A549 (cell line): ENCODE results near the gene GRIK2.

Experiments used
- CEBPB ChIP-seq, 2 experiments: fragments of >200 bp in 1 of 2; sonication (Bioruptor Twin) in 1 of 2; formaldehyde crosslinking in 1 of 2; IDR thresholded peaks; 2 replicates each; pipeline ENCODE4 v1.6.1; 2012 to 2016
- CHD2 ChIP-seq: fragments of 150-350 bp; IDR thresholded peaks from 2 replicates; pipeline ENCODE4 v1.6.1; 2014; ENCODE audit warnings: low read length; ENCODE audit not compliant: partially characterized antibody
- JUN ChIP-seq, 2 experiments: fragments of >200 bp; sonication (Bioruptor Twin); formaldehyde crosslinking; IDR thresholded peaks; 2 replicates in 1 of 2; 3 replicates in 1 of 2; pipeline ENCODE4 v1.6.1; 2016 to 2017
- MAFK ChIP-seq: fragments of 450-650 bp; IDR thresholded peaks from 2 replicates; pipeline ENCODE4 v1.6.1; 2014; ENCODE audit not compliant: partially characterized antibody
- MYC ChIP-seq: IDR thresholded peaks from 2 replicates; pipeline ENCODE4 v1.6.1; 2012; ENCODE audit warnings: mild to moderate bottlenecking, inconsistent platforms, low read length, improper control_type of control experiment, borderline replicate concordance
- PHF8 ChIP-seq: fragments of 200-600 bp; sonication (generic); IDR thresholded peaks from 2 replicates; pipeline ENCODE4 v1.6.1; 2016; ENCODE audit warnings: low read depth, mild to moderate bottlenecking, antibody characterized with exemption, moderate library complexity, borderline replicate concordance
- POLR2A ChIP-seq: IDR thresholded peaks from 2 replicates; pipeline ENCODE4 v1.6.1; 2012; ENCODE audit warnings: mild to moderate bottlenecking, low read length
- RAD21 ChIP-seq, 2 experiments: fragments of >200 bp in 1 of 2; sonication (Bioruptor Twin) in 1 of 2; formaldehyde crosslinking in 1 of 2; IDR thresholded peaks in 1 of 2; conservative IDR thresholded peaks in 1 of 2; 2 replicates in 1 of 2; 3 replicates in 1 of 2; pipeline ENCODE4 v1.6.1; 2012 to 2018; ENCODE audit warnings: inconsistent platforms in 1 of 2
- TP53 ChIP-seq: fragments of 250-450 bp; sonication (Bioruptor Pico); IDR thresholded peaks from 2 replicates; pipeline ENCODE4 v1.5.0; 2021; ENCODE audit warnings: mild to moderate bottlenecking, moderate library complexity
- TF ChIP-seq, protein P1 (sequence below): IDR thresholded peaks from 2 replicates; pipeline ENCODE4 v1.6.1; 2012
- TF ChIP-seq, protein P2 (sequence below): fragments of >200 bp; sonication (Bioruptor Twin); formaldehyde crosslinking; IDR thresholded peaks from 3 replicates; pipeline ENCODE4 v1.5.1; 2016
- TF ChIP-seq, protein P3 (sequence below): fragments of 450-650 bp; IDR thresholded peaks from 2 replicates; pipeline ENCODE4 v1.6.1; 2014; ENCODE audit warnings: antibody characterized with exemption
- TF ChIP-seq, protein P4 (sequence below): fragments of 150-350 bp; IDR thresholded peaks from 2 replicates; pipeline ENCODE4 v1.6.1; 2014; ENCODE audit warnings: low read depth, mild to moderate bottlenecking, low read length

DNA sequence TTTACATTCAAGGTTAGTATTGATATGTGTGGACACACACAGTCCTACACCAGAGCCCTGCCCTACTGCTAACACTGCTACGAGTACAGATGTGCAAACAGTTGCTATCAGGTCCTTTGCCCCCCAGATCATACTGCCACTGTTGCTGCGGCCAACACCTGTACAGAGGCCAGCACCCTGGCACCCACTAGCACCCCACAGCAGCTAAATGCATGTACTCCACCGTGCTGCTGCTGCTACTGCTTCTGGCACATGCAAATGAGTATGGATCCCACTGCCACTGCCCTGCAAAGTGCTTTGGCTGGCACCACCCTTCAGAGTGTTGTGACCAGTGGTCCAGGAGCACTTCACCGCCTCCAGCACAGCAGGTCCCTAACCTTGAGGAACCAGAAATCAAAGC lies 621.9 kb downstream of the GRIK2 start:
- TF ChIP-seq, protein P1, sequence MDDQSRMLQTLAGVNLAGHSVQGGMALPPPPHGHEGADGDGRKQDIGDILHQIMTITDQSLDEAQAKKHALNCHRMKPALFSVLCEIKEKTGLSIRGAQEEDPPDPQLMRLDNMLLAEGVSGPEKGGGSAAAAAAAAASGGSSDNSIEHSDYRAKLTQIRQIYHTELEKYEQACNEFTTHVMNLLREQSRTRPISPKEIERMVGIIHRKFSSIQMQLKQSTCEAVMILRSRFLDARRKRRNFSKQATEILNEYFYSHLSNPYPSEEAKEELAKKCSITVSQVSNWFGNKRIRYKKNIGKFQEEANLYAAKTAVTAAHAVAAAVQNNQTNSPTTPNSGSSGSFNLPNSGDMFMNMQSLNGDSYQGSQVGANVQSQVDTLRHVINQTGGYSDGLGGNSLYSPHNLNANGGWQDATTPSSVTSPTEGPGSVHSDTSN = no peak
- TF ChIP-seq, protein P2, sequence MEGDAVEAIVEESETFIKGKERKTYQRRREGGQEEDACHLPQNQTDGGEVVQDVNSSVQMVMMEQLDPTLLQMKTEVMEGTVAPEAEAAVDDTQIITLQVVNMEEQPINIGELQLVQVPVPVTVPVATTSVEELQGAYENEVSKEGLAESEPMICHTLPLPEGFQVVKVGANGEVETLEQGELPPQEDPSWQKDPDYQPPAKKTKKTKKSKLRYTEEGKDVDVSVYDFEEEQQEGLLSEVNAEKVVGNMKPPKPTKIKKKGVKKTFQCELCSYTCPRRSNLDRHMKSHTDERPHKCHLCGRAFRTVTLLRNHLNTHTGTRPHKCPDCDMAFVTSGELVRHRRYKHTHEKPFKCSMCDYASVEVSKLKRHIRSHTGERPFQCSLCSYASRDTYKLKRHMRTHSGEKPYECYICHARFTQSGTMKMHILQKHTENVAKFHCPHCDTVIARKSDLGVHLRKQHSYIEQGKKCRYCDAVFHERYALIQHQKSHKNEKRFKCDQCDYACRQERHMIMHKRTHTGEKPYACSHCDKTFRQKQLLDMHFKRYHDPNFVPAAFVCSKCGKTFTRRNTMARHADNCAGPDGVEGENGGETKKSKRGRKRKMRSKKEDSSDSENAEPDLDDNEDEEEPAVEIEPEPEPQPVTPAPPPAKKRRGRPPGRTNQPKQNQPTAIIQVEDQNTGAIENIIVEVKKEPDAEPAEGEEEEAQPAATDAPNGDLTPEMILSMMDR = no peak
- TF ChIP-seq CHD2 = no peak
- no peak for TF ChIP-seq PHF8
- TF ChIP-seq MYC = no peak
- TF ChIP-seq MAFK = no peak
- TF ChIP-seq POLR2A = no peak
- TF ChIP-seq RAD21 (conservative IDR thresholded peaks at IDR 0.05 in 1 of 2, IDR thresholded peaks at IDR 0.05 in 1 of 2) = no peak
- TF ChIP-seq TP53 = no peak
- TF ChIP-seq, protein P3, sequence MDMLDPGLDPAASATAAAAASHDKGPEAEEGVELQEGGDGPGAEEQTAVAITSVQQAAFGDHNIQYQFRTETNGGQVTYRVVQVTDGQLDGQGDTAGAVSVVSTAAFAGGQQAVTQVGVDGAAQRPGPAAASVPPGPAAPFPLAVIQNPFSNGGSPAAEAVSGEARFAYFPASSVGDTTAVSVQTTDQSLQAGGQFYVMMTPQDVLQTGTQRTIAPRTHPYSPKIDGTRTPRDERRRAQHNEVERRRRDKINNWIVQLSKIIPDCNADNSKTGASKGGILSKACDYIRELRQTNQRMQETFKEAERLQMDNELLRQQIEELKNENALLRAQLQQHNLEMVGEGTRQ = no peak
- TF ChIP-seq JUN (IDR thresholded peaks at IDR 0.05) = no peak
- TF ChIP-seq, protein P4, sequence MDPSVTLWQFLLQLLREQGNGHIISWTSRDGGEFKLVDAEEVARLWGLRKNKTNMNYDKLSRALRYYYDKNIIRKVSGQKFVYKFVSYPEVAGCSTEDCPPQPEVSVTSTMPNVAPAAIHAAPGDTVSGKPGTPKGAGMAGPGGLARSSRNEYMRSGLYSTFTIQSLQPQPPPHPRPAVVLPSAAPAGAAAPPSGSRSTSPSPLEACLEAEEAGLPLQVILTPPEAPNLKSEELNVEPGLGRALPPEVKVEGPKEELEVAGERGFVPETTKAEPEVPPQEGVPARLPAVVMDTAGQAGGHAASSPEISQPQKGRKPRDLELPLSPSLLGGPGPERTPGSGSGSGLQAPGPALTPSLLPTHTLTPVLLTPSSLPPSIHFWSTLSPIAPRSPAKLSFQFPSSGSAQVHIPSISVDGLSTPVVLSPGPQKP = no peak
- TF ChIP-seq CEBPB (IDR thresholded peaks at IDR 0.05) = no peak
